HUES6 (cell line): ENCODE data around the gene RNASE1.

Source experiments
- H3K27ac ChIP-seq: 2 replicates; pipeline ENCODE4 v1.7.0; 2013; ENCODE audit warnings: low read depth, mild to moderate bottlenecking, low read length, inconsistent platforms
- H3K27me3 ChIP-seq: 2 replicates; pipeline ENCODE4 v1.6.1; 2013; ENCODE audit warnings: low read length; ENCODE audit not compliant: control insufficient read depth, insufficient read depth
- H3K36me3 ChIP-seq: 2 replicates; pipeline ENCODE4 v1.6.1; 2013; ENCODE audit warnings: low read length; ENCODE audit not compliant: control insufficient read depth, insufficient read depth
- H3K4me1 ChIP-seq: 2 replicates; pipeline ENCODE4 v1.6.1; 2013; ENCODE audit warnings: low read length; ENCODE audit not compliant: control insufficient read depth, insufficient read depth
- H3K4me3 ChIP-seq: 2 replicates; pipeline ENCODE4 v1.5.1; 2013; ENCODE audit warnings: low read depth, low read length
- H3K9ac ChIP-seq: one replicate; pipeline ENCODE4 v1.6.1; 2013; ENCODE audit warnings: mild to moderate bottlenecking, low read length
- H3K9me3 ChIP-seq: 2 replicates; pipeline ENCODE4 v1.6.1; 2013; ENCODE audit warnings: low read depth, low read length; ENCODE audit not compliant: control insufficient read depth, insufficient read depth

Gene RNASE1

GRCh38 chr14:20807304-20808161, 4.9 kb upstream of the RNASE1 start:
- H3K9me3 ChIP-seq: no peaks in the 10 kb centered on the region
- H3K4me1 ChIP-seq: peaks cover 23% of the 10 kb centered on the region
- H3K27me3 ChIP-seq: no peaks in the 10 kb centered on the region
- H3K27ac ChIP-seq: no peak overlapping the region
- no peaks in the 10 kb centered on the region for H3K36me3 ChIP-seq
- no peak overlapping the region for H3K9ac ChIP-seq
- no peak overlapping the region for H3K4me3 ChIP-seq

- H3K4me1 ChIP-seq: peaks cover 40% of the 10 kb centered on the region
- H3K36me3 ChIP-seq: no peaks in the 10 kb centered on the region; the same call in 1 of the 2 replicates
- H3K9me3 ChIP-seq: no peaks in the 10 kb centered on the region
- no peaks in the 10 kb centered on the region for H3K27me3 ChIP-seq
- no peak overlapping the region for H3K27ac ChIP-seq
- H3K9ac ChIP-seq: no peak overlapping the region
- H3K4me3 ChIP-seq: no peak overlapping the region
Observed at GRCh38 chr14:20805485-20805884, 2.8 kb upstream of the RNASE1 start.

DNA sequence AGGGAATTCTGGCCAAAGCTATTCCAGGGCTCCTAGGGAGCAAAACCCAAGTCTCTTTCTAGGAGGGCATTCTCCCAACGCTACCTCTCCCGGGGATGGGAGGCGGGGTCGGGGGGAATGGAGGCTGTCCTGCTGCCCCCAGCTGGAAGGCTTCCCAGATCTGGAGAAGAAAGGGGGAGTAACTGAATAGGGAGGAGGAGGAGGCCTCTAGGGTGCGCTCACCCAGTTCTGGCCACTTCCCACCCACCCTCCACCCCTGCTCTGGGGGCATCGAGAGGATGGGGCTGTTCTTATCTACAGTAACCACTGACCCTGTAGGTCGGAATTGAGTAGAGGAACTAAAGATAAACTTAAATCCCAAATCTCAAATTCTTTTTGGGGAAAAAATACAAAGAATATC, 579 bp upstream of the RNASE1 start:
- no peak overlapping the region for H3K4me3 ChIP-seq
- no peaks in the 10 kb centered on the region for H3K9me3 ChIP-seq
- no peaks in the 10 kb centered on the region for H3K27me3 ChIP-seq
- peak overlapping the region; percentile 5 for H3K9ac ChIP-seq
- no peak overlapping the region for H3K27ac ChIP-seq
- no peaks in the 10 kb centered on the region; the same call in 1 of the 2 replicates for H3K36me3 ChIP-seq
- peaks cover 53% of the 10 kb centered on the region for H3K4me1 ChIP-seq

DNA sequence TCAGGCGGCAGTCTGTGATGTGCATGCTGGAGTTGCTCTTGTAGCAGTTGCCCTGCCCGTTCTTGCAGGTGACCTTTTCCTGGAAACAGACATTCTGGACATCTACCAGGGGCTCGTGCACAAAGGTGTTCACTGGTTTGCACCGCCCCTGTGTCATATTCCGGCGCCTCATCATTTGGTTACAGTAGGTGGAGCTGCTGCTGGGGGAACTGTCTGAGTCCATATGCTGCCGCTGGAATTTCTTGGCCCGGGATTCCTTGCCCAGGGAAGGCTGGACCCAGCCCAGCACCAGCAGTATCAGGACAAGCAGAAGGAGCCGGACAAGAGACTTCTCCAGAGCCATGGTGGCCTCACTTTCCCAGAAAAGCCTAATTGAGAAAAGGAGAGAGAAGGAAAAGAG, 918 bp downstream of the RNASE1 start:
- Histone ChIP-seq H3K36me3 (no peaks in the 10 kb centered on the region; the same call in 1 of the 2 replicates), H3K4me3 (no peak overlapping the region), H3K9ac (no peak overlapping the region), H3K27ac (no peak overlapping the region), H3K4me1 (peaks cover 53% of the 10 kb centered on the region), H3K27me3 (no peaks in the 10 kb centered on the region), H3K9me3 (no peaks in the 10 kb centered on the region)

DNA sequence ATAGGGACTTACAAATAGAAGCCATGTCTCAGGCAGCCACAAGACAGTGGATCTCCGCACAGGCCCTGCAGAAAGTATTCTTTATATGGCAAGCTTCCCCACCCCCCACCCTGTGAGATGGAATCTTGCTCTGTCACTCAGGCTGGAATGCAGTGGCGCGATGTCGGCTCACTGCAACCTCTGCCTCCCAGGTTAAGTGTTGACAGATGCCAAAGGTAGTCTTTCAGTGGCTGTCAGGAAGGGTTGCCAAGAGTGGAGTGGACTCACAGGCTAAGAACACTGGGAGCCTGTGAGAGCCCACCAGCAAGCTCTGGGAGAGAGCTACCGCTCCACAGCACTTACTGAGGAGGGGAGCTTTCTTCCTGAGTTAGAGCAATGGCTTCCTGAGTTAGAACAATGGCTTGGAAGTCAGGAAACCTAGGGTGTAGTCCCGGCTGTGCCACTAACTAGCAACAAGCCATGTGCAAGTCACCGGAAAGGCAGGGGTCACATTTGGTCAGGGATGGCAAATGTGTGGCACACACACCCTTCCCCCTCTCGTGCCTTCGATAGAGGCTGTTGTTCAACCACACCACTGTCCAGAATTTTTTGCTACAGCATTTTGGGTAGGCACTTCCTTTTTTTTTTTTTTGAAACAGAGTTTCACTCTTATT, 2.6 kb downstream of the RNASE1 start:
- Histone ChIP-seq H3K9me3 (no peaks in the 10 kb centered on the region), H3K36me3 (no peaks in the 10 kb centered on the region; the same call in 1 of the 2 replicates), H3K4me1 (peaks cover 45% of the 10 kb centered on the region), H3K27ac (peak overlapping the region; percentile 7; the same call in 1 of the 2 replicates), H3K27me3 (no peaks in the 10 kb centered on the region), H3K4me3 (peak overlapping the region; percentile 18; the same call in 1 of the 2 replicates), H3K9ac (peak overlapping the region; percentile 68)

DNA sequence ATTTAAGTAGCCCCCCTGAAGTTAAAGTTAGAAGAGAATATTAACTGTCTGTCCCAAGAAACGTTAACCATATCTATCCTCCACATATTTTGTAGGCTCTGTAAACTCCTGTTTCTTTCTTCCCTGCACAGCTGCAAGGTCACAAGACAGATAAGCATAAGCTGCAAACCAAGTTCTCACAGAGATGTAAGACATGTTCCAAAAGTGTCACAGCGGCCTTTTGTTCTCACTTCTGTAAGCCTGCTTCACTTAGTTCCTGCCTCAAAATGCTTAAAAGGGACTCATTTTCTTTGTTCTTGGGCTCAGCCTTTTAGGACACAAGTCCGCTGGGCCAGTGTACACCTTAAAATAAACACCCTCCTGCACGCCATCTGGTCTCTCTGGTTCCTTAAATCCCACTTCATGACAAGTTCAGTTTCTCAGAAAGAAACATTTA, 3.2 kb downstream of the RNASE1 start:
- Histone ChIP-seq H3K27ac (peak overlapping the region; percentile 7; the same call in 1 of the 2 replicates), H3K4me1 (peaks cover 48% of the 10 kb centered on the region), H3K9ac (peak overlapping the region; percentile 68), H3K27me3 (no peaks in the 10 kb centered on the region), H3K4me3 (peak overlapping the region; percentile 18; the same call in 1 of the 2 replicates), H3K9me3 (no peaks in the 10 kb centered on the region), H3K36me3 (no peaks in the 10 kb centered on the region; the same call in 1 of the 2 replicates)

DNA sequence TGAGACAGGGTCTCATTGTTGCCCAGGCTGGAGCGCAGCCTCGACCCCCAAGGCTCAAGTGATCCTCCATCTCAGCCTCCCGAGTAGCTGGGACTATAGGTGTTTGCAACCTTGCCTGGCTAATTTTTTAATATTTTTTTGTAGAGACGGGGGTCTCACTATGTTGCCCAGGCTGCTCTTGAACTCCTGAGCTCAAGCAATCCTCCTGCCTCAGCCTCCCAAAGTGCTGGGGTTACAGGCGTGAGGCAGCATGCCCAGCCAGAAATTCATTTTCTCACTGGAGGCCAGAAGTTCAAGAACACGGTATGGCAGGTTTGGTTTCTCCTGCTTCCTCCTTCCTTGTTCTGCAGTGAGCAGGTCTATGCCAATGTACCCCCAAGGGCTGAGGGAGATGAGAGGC, 3.7 kb downstream of the RNASE1 start:
- Histone ChIP-seq H3K27ac (no peak overlapping the region), H3K27me3 (no peaks in the 10 kb centered on the region), H3K4me1 (peaks cover 46% of the 10 kb centered on the region), H3K9ac (no peak overlapping the region), H3K9me3 (no peaks in the 10 kb centered on the region), H3K4me3 (no peak overlapping the region), H3K36me3 (no peaks in the 10 kb centered on the region; the same call in 1 of the 2 replicates)

DNA sequence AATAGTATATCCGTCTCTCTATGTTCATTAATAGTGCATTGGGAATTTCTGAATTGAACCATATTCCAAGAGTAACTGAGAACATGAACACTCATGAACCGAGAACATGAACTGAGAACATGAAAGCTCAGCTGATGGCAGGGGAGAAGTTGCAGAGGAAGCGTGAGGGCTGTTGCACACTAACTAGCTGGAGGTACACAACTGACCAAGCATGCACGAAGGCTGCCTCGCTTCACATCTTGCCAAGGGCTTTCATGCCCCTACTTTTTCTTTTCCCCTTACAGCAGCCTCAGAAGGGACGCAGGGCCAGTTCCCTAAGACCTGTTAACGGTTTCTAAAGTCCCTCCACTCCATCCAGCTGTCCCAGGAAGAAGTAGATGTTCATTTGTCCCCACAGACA, 4.3 kb downstream of the RNASE1 start:
- Histone ChIP-seq H3K36me3 (no peaks in the 10 kb centered on the region; the same call in 1 of the 2 replicates), H3K4me1 (peaks cover 50% of the 10 kb centered on the region), H3K27ac (no peak overlapping the region), H3K9ac (no peak overlapping the region), H3K4me3 (no peak overlapping the region), H3K9me3 (no peaks in the 10 kb centered on the region), H3K27me3 (no peaks in the 10 kb centered on the region)

- no peaks in the 10 kb centered on the region for H3K9me3 ChIP-seq
- no peak overlapping the region for H3K9ac ChIP-seq
- H3K27me3 ChIP-seq: no peaks in the 10 kb centered on the region
- H3K27ac ChIP-seq: no peak overlapping the region
- H3K4me1 ChIP-seq: peaks cover 38% of the 10 kb centered on the region
- no peaks in the 10 kb centered on the region; the same call in 1 of the 2 replicates for H3K36me3 ChIP-seq
- no peak overlapping the region for H3K4me3 ChIP-seq
Observed at GRCh38 chr14:20797164-20797563, 5.5 kb downstream of the RNASE1 start.

GRCh38 chr14:20794644-20795369, 7.8 kb downstream of the RNASE1 start:
- Histone ChIP-seq H3K9ac (no peak overlapping the region), H3K4me3 (no peak overlapping the region), H3K27ac (no peak overlapping the region)

More at GRCh38 chr14:20794644-20795369, 7.8 kb downstream of the RNASE1 start:
- Histone ChIP-seq H3K4me1 (peaks cover 23% of the 10 kb centered on the region), H3K27me3 (no peaks in the 10 kb centered on the region), H3K9me3 (no peaks in the 10 kb centered on the region), H3K36me3 (no peaks in the 10 kb centered on the region)
